ENCODE measurements around the gene PRKACG.

PRKACG gene

DNA sequence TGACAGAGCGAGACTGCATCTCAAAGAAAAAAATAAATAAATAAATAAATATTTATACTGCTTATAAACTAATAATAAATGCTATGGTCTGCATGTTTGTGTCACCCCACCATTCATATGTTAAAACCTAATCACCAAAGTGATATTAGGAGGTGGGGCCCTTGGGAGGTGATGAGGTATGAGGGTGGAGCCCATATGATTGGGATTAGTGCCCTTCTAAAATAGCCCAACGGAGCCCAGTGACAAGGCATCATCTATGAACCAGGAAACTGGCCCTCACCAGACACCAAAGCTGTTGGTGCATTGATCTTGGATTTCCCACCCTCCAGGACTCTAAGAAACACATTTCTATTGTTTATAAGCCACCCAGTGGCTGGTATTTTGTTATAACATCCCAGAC, 26.7 kb upstream of the PRKACG start:
- TF ChIP-seq CTCF (IDR thresholded peaks at IDR 0.05; ENCODE audit: unreplicated experiment in 3 of 3): no peak
- Mint-ChIP-seq H3K4me3 (no peak overlapping the region), H3K9me3 (no peaks in the 10 kb centered on the region), H3K36me3 (ENCODE audit: low read depth) (peaks cover 11% of the 10 kb centered on the region), H3K4me1 (peaks cover 26% of the 10 kb centered on the region), H3K27me3 (ENCODE audit: low read depth) (no peaks in the 10 kb centered on the region), H3K27ac (no peak overlapping the region)

- peaks cover 11% of the 10 kb centered on the region for H3K36me3 Mint-ChIP-seq (ENCODE audit: low read depth)
- TF ChIP-seq CTCF (IDR thresholded peaks at IDR 0.05; ENCODE audit: unreplicated experiment in 3 of 3): no peak
- H3K27ac Mint-ChIP-seq: peak overlapping the region; percentile 81 to 99 (median 97)
- H3K4me1 Mint-ChIP-seq: peaks cover 10% of the 10 kb centered on the region
- peak overlapping the region; percentile 96 to 99 (median 98) for H3K4me3 Mint-ChIP-seq
- no peaks in the 10 kb centered on the region for H3K27me3 Mint-ChIP-seq (ENCODE audit: low read depth)
- H3K9me3 Mint-ChIP-seq: no peaks in the 10 kb centered on the region
Measured at GRCh38 chr9:69036799-69037198, 22.9 kb upstream of the PRKACG start.

DNA sequence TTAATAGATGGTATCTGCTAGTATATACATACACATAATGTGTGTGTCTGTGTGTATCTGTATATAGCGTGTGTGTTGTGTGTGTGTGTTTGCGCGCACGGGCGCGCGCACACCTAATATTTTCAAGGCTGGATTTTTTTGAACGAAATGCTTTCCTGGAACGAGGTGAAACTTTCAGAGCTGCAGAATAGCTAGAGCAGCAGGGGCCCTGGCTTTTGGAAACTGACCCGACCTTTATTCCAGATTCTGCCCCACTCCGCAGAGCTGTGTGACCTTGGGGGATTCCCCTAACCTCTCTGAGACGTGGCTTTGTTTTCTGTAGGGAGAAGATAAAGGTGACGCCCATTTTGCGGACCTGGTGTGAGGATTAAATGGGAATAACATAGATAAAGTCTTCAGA, 22.4 kb upstream of the PRKACG start:
- Mint-ChIP-seq H3K4me3 (peak overlapping the region; percentile 96 to 99 (median 98)), H3K36me3 (ENCODE audit: low read depth) (peaks cover 11% of the 10 kb centered on the region), H3K4me1 (peaks cover 10% of the 10 kb centered on the region), H3K27me3 (ENCODE audit: low read depth) (peaks cover under 1% of the 10 kb centered on the region), H3K9me3 (no peaks in the 10 kb centered on the region), H3K27ac (peak overlapping the region; percentile 81 to 99 (median 97))
- TF ChIP-seq CTCF (IDR thresholded peaks at IDR 0.05; ENCODE audit: unreplicated experiment in 3 of 3): no peak

GRCh38 chr9:69035438-69036308, 21.8 kb upstream of the PRKACG start, which contains the start of gene FXN:
Gene FXN, plus strand, starts transcription at chr9:69035752. Its CDS starts 31 bp downstream, at chr9:69035783.
- H3K9me3 Mint-ChIP-seq: no peaks in the 10 kb centered on the region
- peak; percentile 99 for TF ChIP-seq CTCF (IDR thresholded peaks at IDR 0.05; ENCODE audit: unreplicated experiment in 3 of 3)
- H3K4me1 Mint-ChIP-seq: peaks cover 10% of the 10 kb centered on the region
- H3K4me3 Mint-ChIP-seq: peak within 1 kb of the TSS; percentile 96 to 99 (median 98)
- H3K27me3 Mint-ChIP-seq (ENCODE audit: low read depth): peaks cover 4% of the 10 kb centered on the region
- H3K27ac Mint-ChIP-seq: peak within 1 kb of the TSS; percentile 81 to 99 (median 97)
- H3K36me3 Mint-ChIP-seq (ENCODE audit: low read depth): peaks cover 7% of the 10 kb centered on the region

GRCh38 chr9:69034071-69034470, 20.2 kb upstream of the PRKACG start:
- Mint-ChIP-seq H3K4me1 (peaks cover 10% of the 10 kb centered on the region), H3K27ac (no peak overlapping the region), H3K36me3 (ENCODE audit: low read depth) (no peaks in the 10 kb centered on the region)

More at GRCh38 chr9:69034071-69034470, 20.2 kb upstream of the PRKACG start:
- Mint-ChIP-seq H3K4me3 (peak overlapping the region; percentile 70 to 75 (median 74)), H3K9me3 (peaks cover 5% of the 10 kb centered on the region), H3K27me3 (ENCODE audit: low read depth) (peaks cover 4% of the 10 kb centered on the region)
- no peak for TF ChIP-seq CTCF (IDR thresholded peaks at IDR 0.05; ENCODE audit: unreplicated experiment in 3 of 3)

Measured in nephron (organoid).